NCI-H1436 treated with DMSO at 0.1 percent for 48 hours (cell line): ENCODE results near the gene TNFRSF18.

Experiments
- DNase-seq: peaks from one replicate; lab custom pipeline; 2025; lab: John Stamatoyannopoulos, UW

TNFRSF18 gene

GRCh38 chr1:1164701-1165451 is 41.5 kb downstream of the TNFRSF18 start:
- DNase-seq = no peak

DNA sequence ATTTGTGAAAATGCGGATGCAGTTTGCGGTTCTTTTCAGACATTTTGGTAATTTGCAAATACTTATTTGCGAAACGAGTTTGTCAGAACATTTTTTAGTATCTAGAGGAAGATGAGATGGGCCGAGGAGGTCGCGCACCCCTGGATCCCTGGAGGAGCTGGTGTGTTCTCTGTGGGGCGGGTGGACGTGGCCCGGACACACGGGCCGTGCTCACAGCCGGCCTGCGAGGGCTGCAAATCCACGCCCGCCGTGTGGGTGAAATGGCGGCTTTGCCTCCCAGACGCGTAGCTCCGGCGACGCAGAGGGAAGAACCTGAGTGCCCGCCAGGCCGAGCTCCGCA is 42.1 kb downstream of the TNFRSF18 start:
- DNase-seq = no peak

GRCh38 chr1:1163538-1164070 is 42.8 kb downstream of the TNFRSF18 start:
- no peak for DNase-seq

DNA sequence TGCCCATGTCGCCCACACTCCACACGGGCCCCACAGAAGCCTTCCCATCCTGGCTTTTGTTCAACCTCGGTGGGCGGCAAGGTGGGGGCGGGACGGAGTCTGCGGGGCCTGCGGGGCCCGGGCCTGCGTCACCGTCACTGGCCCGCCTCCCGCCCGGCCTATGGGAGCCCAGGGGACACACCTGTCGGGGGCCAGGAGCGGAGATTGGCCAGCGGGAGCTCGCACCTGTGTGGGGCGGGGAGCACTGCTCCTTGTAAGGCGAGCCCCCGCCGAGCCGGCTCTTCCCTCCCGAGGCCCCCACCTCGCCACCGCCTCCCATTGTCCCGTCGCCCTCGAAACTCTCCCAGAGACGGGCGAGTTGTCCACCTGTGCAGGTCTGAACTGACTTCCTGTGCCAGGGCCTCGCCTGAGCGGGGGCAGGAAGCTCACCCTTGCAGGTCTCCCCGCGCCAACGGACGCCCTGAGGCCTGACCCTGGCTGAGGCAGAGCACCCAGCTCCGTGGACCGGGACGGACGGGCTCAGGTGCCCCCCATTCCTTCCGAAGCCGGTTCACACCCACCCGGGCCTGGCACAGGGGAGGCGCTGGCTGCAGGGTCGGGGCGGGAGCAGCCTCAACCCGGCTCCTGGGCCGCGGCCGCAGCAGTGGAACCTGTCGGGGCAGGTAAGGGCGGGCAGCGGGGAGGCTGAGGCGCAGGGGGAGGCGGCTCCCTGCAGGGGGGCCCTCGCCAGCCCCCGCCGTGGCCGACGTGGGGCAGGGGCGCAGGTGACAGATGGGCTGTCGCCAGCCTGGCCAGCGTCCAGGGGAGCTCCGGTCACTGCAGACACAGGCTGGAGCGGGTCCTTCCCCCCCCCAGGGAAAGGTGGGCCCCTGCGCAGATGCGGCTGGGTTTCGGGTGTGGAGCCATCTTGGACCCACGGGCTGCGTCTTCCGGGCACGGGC is 43.5 kb downstream of the TNFRSF18 start:
- peak; percentile 81 for DNase-seq

GRCh38 chr1:1161683-1162079 is 44.7 kb downstream of the TNFRSF18 start:
- peak; percentile 40 for DNase-seq

- no peak for DNase-seq
These were observed 45.2 kb downstream of the TNFRSF18 start for GRCh38 chr1:1161078-1161682.

- no peak for DNase-seq
These were observed 46.0 kb downstream of the TNFRSF18 start for GRCh38 chr1:1160281-1160930.

DNA sequence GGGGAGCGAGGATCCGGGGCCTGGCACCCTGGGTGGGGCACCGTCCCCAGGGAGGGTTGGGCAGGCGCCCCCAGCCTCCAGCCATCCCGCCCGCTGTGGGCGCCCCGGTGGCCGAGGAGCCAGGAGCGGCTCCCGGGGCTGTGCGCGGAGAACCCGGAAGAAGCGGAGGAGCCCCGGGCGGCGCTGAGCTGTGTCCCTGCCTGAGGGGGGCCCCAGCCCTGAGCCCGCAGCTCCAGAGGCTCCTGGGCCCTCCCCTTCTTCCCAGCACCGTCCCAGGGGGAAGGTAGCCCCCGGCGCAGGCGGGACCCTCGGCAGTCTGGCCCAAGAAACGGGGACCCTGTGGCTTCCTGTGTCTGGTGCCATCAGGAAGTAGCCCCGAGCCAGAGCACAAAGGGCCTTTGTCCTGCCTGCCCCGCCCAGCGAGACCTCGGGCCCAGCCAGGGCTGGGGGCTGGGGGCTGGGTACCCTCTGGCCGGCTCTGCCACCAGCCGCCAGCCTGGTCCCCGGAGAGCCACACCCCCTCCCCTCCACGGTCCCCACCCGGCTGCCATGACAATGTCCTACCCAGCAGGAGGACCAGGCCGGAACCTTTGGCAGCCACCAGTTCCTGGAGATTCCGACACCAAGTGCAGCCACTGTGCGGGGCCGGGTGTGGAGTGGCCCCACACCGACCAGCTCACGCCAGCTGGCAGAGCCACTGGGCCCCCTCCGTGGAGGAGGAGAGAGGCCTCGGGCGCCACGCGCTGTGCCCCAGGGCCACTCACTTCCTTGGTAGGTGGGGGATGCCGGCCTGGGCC is 48.3 kb downstream of the TNFRSF18 start:
- no peak for DNase-seq

GRCh38 chr1:1157426-1157913 is 48.9 kb downstream of the TNFRSF18 start:
- DNase-seq = peak; percentile 51

DNA sequence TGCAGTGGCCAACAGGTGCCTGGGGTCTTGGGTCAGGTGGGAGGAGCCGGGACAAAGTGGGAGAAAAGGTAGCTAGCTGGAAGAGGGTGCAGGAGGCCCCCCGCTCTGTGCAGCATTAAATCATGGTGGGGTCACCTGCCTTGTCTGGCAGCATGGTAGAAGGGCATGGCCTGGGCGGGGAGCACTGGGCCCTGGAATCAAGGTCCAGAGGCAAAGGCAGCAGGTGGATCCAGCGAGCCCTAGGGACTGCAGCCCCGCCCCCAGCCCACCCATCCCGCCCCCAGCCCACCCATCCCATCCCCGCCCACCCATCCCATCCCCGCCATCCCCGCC is 49.4 kb downstream of the TNFRSF18 start:
- DNase-seq = no peak

DNA sequence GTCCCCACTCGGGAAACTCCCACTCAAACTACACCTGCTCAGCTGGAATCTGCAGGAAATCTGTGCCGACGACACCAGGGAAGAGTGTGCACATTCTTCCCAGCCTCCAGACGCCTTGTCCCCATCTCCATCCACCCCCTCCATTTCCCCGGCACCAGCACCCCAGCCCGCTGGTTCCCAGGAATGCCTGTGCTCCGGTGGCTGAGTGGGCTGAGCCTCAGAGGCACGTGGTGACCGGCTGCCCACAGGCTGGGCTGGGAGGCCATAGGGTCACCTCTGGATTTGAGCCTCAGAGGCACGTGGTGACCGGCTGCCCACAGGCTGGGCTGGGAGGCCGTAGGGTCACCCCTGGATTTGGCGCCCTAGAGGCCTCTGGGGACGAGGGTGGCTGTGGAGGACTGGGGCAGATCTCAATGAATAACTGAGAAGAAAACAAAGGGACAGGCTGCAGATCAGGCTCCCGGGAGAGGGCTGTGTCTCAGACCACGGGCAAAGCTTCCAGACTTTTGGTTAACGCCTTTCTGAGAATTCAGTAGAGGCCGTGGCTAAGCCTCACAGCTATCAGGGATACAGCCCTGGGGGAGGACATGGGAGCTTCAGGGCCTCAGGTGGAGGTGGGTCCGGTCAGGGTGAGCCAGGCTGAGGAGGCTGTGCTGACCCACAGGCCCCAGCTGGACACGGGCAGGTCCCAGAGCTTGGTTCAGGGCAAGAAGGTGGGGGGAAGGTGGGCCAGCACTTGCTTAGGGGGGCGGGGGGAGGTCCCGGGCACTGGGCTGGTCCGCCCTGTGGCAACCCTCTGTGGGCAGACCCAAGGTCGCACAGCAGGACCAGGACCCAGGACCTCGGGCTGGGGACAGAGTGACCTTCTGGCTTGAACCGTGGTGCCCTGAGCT is 50.0 kb downstream of the TNFRSF18 start:
- DNase-seq = no peak

- DNase-seq = no peak
These were observed 51.1 kb downstream of the TNFRSF18 start for GRCh38 chr1:1155258-1155657.

DNA sequence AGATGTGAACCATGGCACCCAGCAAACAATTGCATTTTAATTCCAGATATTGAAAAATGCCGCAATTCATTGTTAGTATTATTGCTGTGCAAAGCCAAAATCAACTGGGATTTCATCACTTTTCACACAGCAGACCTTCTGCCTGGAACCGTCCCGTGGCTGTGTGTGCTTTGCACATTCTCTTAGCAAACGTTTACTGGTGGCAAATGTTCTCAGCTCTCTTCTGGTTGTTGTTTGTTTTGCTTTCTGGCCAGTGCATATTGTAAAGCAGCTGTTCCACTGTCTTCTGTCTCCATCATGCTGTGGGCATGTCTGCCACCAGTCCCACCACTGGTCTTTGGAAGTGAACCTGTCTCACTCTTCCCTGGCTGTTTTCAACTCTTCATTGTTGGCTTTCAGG is 52.5 kb downstream of the TNFRSF18 start:
- no peak for DNase-seq
